ENCODE data around the gene ADGRB3.
"Not testable (repeated sequence)": the region's sequence is repeated elsewhere in the genome, so short reads cannot be mapped to it uniquely, and the experiment has no call there.

The ADGRB3 gene

GRCh38 chr6:68912805-68913204 lies 277.7 kb downstream of the ADGRB3 start:
- in situ Hi-C loops (cut with MboI; ENCODE audit: low sequenced_read_pairs), result not testable (repeated sequence)

- in situ Hi-C loops (cut with MboI; ENCODE audit: low sequenced_read_pairs), result no loop called here
These were observed 280.5 kb downstream of the ADGRB3 start for GRCh38 chr6:68915586-68915985.

- in situ Hi-C loops (cut with MboI; ENCODE audit: low sequenced_read_pairs), result no loop called here
These were observed 284.5 kb downstream of the ADGRB3 start for GRCh38 chr6:68919537-68919936.

GRCh38 chr6:68941345-68941744 lies 306.3 kb downstream of the ADGRB3 start:
- in situ Hi-C loops (cut with MboI; ENCODE audit: low sequenced_read_pairs), result no loop called here

GRCh38 chr6:68947721-68948120 lies 312.6 kb downstream of the ADGRB3 start:
- in situ Hi-C loops (cut with MboI; ENCODE audit: low sequenced_read_pairs), result no loop called here

DNA sequence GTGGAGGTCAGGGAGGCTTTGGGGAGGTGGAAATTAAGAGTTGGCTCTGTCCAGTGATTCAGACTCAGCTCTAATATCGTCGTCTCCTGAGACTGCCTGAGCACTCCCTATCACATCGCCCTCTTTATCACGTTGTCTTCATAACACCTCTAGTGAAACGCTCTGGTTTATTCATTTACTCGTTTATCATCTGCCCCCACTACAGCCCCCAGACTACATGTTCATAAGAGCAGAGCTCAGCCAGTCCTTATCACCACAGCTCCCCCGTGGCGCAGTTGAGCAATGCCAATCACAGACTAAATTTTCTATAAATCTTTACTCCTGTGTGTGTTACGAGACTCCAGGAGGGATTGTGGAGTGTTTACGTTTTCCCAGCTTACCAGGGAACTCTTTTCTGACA lies 316.2 kb downstream of the ADGRB3 start:
- in situ Hi-C loops (cut with MboI; ENCODE audit: low sequenced_read_pairs), result no loop called here

DNA sequence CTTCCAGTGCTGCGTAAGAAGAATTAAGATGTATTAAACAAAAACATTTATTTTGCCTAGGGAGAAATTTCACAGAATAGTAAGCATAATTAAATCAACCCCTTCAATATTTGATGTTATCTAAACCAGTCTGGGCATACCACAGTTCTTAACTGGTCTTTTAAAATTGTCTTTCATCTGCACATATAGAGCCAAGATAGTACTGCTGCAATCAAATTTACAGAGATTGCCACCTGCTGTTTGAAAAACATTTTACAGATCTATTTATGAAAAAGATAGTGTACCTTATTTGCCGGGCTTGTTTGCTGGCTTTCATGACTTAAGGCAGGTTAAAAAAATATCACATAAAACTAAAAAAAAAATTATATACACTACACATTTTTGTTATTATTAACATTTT lies 323.2 kb downstream of the ADGRB3 start:
- in situ Hi-C loops (cut with MboI; ENCODE audit: low sequenced_read_pairs), result no loop called here

GRCh38 chr6:68967549-68968300 lies 332.6 kb downstream of the ADGRB3 start:
- in situ Hi-C loops (cut with MboI; ENCODE audit: low sequenced_read_pairs), result no loop called here

GRCh38 chr6:68968301-68968649 lies 333.2 kb downstream of the ADGRB3 start:
- in situ Hi-C loops (cut with MboI; ENCODE audit: low sequenced_read_pairs), result no loop called here

- in situ Hi-C loops (cut with MboI; ENCODE audit: low sequenced_read_pairs), result no loop called here
These were observed 338.0 kb downstream of the ADGRB3 start for GRCh38 chr6:68973066-68973465.

DNA sequence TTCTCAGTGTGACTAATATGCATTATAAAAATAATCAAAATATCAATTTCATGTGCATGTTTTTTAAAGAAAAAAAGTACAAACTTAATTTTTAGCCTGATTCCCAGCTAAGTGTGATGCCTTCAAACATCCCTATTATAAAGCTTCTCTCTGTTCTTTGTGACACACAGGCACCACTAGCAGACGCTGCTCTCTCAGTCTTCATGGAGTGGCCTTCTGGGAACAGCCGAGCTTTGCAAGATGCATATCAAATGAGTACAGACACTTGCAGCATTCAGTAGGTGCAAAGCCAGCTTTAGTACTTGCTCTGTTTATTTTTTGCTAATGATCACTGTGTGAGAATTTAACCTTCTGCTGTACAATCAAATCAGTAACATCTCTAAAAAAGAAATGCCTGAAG lies 340.0 kb downstream of the ADGRB3 start:
- in situ Hi-C loops (cut with MboI; ENCODE audit: low sequenced_read_pairs), result no loop called here

DNA sequence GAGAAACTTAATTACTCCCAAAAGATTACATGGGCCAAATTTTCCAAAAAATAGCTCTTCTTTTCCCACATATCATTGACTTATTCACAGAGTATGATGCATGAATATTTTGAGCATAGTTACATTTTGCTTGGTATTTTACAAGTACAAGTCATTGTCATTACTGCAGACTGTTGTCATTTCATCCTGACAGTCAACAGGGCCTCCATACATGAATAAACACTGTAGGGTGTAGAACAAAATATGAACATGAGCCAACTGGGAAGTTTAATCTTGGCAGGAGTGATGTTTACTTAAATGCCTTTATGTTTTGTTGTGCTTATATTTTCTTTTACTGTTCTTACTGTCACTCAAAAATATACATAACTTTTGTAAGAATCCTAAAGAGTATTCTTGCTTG lies 340.7 kb downstream of the ADGRB3 start:
- in situ Hi-C loops (cut with MboI; ENCODE audit: low sequenced_read_pairs), result no loop called here

- in situ Hi-C loops (cut with MboI; ENCODE audit: low sequenced_read_pairs), result no loop called here
These were observed 341.2 kb downstream of the ADGRB3 start for GRCh38 chr6:68976260-68976659.

- in situ Hi-C loops (cut with MboI; ENCODE audit: low sequenced_read_pairs), result no loop called here
These were observed 343.3 kb downstream of the ADGRB3 start for GRCh38 chr6:68978411-68978810.

GRCh38 chr6:68981668-68982067 lies 346.6 kb downstream of the ADGRB3 start:
- in situ Hi-C loops (cut with MboI; ENCODE audit: low sequenced_read_pairs), result not testable (repeated sequence)

- in situ Hi-C loops (cut with MboI; ENCODE audit: low sequenced_read_pairs), result no loop called here
These were observed 353.6 kb downstream of the ADGRB3 start for GRCh38 chr6:68988698-68989097.

GRCh38 chr6:68990317-68990716 lies 355.2 kb downstream of the ADGRB3 start:
- in situ Hi-C loops (cut with MboI; ENCODE audit: low sequenced_read_pairs), result no loop called here

GRCh38 chr6:68993911-68994310 lies 358.8 kb downstream of the ADGRB3 start:
- in situ Hi-C loops (cut with MboI; ENCODE audit: low sequenced_read_pairs), result no loop called here

DNA sequence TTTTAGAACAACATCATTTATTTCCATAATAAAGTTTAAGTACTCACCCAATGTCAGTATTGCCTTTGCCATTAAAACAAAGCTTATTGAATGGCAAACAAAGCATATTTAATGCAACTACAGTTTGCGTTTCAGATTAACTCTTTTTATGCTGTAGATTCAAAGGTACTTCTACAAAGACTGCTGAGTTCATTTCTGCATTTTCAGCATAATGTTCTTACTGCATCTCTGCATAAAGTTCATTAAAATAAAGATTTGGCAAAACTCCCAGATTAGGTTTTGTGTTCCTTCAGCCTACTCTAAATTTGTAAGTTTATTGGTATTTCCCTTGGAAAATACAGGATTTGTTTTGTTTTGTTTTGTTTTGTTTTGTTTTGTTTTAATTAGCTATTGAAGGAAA lies 359.4 kb downstream of the ADGRB3 start:
- in situ Hi-C loops (cut with MboI; ENCODE audit: low sequenced_read_pairs), result no loop called here

- in situ Hi-C loops (cut with MboI; ENCODE audit: low sequenced_read_pairs), result no loop called here
These were observed 370.1 kb downstream of the ADGRB3 start for GRCh38 chr6:69005199-69005598.

DNA sequence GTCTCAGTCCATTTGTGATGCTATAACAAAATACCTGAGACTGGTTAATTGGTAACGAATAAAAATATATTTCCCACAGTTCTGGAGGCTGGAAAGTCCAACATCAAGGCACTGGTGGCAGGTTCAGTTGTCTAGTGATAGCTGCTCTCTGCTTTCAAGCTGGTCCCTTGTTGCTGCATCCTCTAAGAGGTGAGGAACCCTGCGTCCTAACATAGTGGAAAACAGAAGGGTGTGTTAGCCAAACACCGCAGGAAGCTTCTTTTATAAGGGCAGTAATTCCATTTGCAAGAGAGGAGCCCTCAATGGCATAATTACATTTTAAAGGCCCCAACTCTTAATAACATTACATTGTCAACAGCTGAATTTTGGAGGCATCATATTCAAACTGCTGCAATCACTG lies 372.7 kb downstream of the ADGRB3 start:
- in situ Hi-C loops (cut with MboI; ENCODE audit: low sequenced_read_pairs), result no loop called here

DNA sequence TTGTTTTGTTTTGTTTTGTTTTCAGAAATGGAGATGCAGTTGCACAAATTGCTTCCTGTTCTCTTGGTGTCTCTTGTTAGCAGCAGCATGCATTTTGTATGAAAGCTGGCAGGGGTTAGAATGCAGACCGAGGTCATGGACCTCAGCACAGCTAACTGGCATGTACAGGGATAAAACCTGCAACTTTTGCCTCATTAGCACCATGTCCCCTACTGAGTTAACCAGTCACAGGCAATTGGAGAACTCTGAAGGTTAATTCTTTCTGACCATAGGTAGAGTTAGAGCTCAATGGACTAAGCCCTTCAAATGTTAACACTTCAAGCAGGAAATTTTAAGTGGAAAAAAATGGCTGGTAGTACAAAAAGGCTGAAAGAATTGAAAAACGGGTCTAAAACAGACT lies 377.1 kb downstream of the ADGRB3 start:
- in situ Hi-C loops (cut with MboI; ENCODE audit: low sequenced_read_pairs), result no loop called here

- in situ Hi-C loops (cut with MboI; ENCODE audit: low sequenced_read_pairs), result no loop called here
These were observed 377.8 kb downstream of the ADGRB3 start for GRCh38 chr6:69012876-69013275.
